NCI-H2081 (cell line): ENCODE results near the gene DBNL.

Experiments used
- DNase-seq, 2 experiments: peaks; one replicate each; lab custom pipeline; 2025; lab: John Stamatoyannopoulos, UW

Gene DBNL

GRCh38 chr7:44043902-44044301 is 600 bp upstream of the DBNL start:
- no peak for DNase-seq

GRCh38 chr7:44045226-44046014 is 918 bp downstream of the DBNL start:
- DNase-seq = no peak

- no peak for DNase-seq
Observed at GRCh38 chr7:44046321-44047061, 2.0 kb downstream of the DBNL start.

GRCh38 chr7:44048031-44048795 is 3.7 kb downstream of the DBNL start:
- DNase-seq = no peak

GRCh38 chr7:44050121-44050914 is 5.8 kb downstream of the DBNL start:
- no peak for DNase-seq

- no peak for DNase-seq
Observed at GRCh38 chr7:44050915-44051560, 6.5 kb downstream of the DBNL start.

- DNase-seq = no peak
Observed at GRCh38 chr7:44051611-44052220, 7.2 kb downstream of the DBNL start.

- no peak for DNase-seq
Observed at GRCh38 chr7:44052771-44053365, 8.4 kb downstream of the DBNL start.

GRCh38 chr7:44056681-44057080 is 12.2 kb downstream of the DBNL start:
- no peak for DNase-seq

- DNase-seq = no peak
Observed at GRCh38 chr7:44057181-44057848, 12.8 kb downstream of the DBNL start.

GRCh38 chr7:44057849-44058758 is 13.6 kb downstream of the DBNL start:
- DNase-seq = no peak

GRCh38 chr7:44058759-44059218 is 14.3 kb downstream of the DBNL start:
- DNase-seq = no peak

GRCh38 chr7:44059219-44060090 is 15.0 kb downstream of the DBNL start:
- no peak for DNase-seq

GRCh38 chr7:44060091-44060947 is 15.8 kb downstream of the DBNL start:
- no peak for DNase-seq

- no peak for DNase-seq
Observed at GRCh38 chr7:44060948-44061644, 16.6 kb downstream of the DBNL start.

GRCh38 chr7:44061645-44062179 is 17.2 kb downstream of the DBNL start:
- DNase-seq = no peak
